Stimulated activated CD8-positive, alpha-beta memory T cell treated with anti-CD3 and anti-CD28 coated beads, Interleukin-7, amount 100 ng/mL, for 4 hours (primary cell): ENCODE results near the gene MYO5B.

ENCODE experiments used
- DNase-seq, 2 donors: peaks; one replicate each; pipeline ENCODE4 v3.0.0-alpha.2; 2020; ENCODE audit warnings: low read depth in 2 of 2

MYO5B gene

GRCh38 chr18:50011813-50012435 is 183.0 kb downstream of the MYO5B start:
- DNase-seq: no peak

GRCh38 chr18:50009773-50010335 is 185.1 kb downstream of the MYO5B start:
- no peak for DNase-seq

GRCh38 chr18:50008306-50008705 is 186.6 kb downstream of the MYO5B start:
- no peak for DNase-seq

GRCh38 chr18:50006470-50007046 is 188.4 kb downstream of the MYO5B start:
- DNase-seq: no peak

- DNase-seq: no peak
Measured at GRCh38 chr18:50004013-50004412, 190.9 kb downstream of the MYO5B start.

GRCh38 chr18:50002781-50003180 is 192.2 kb downstream of the MYO5B start:
- DNase-seq: no peak

GRCh38 chr18:50000227-50000626 is 194.7 kb downstream of the MYO5B start:
- DNase-seq: no peak

GRCh38 chr18:49999128-49999527 is 195.8 kb downstream of the MYO5B start:
- no peak for DNase-seq

GRCh38 chr18:49997558-49997957 is 197.4 kb downstream of the MYO5B start:
- no peak for DNase-seq

GRCh38 chr18:49994410-49994809 is 200.5 kb downstream of the MYO5B start:
- DNase-seq: no peak

GRCh38 chr18:49993299-49993698 is 201.6 kb downstream of the MYO5B start:
- DNase-seq: no peak

GRCh38 chr18:49988733-49989132 is 206.2 kb downstream of the MYO5B start:
- no peak for DNase-seq

GRCh38 chr18:49988101-49988500 is 206.8 kb downstream of the MYO5B start:
- no peak for DNase-seq

GRCh38 chr18:49985236-49985635 is 209.7 kb downstream of the MYO5B start:
- DNase-seq: no peak

- no peak for DNase-seq
Measured at GRCh38 chr18:49980896-49981295, 214.1 kb downstream of the MYO5B start.

- no peak for DNase-seq
Measured at GRCh38 chr18:49976795-49977560, 218.0 kb downstream of the MYO5B start.

- no peak for DNase-seq
Measured at GRCh38 chr18:49976001-49976400, 218.9 kb downstream of the MYO5B start.

- no peak for DNase-seq
Measured at GRCh38 chr18:49974079-49974478, 220.9 kb downstream of the MYO5B start.

- DNase-seq: no peak
Measured at GRCh38 chr18:49973592-49973991, 221.4 kb downstream of the MYO5B start.

GRCh38 chr18:49972535-49972934 is 222.4 kb downstream of the MYO5B start:
- DNase-seq: no peak

- DNase-seq: no peak
Measured at GRCh38 chr18:49971462-49971861, 223.5 kb downstream of the MYO5B start.

GRCh38 chr18:49970319-49970718 is 224.6 kb downstream of the MYO5B start:
- no peak for DNase-seq
